C4-2B (cell line): ENCODE data around the gene LACTB.

ENCODE experiments used
- ZFX ChIP-seq: fragments of 450-650 bp; IDR thresholded peaks from 2 replicates; pipeline ENCODE4 v1.6.1; 2017
- TF ChIP-seq, protein P1 (sequence below): fragments of 450-650 bp; conservative IDR thresholded peaks from 2 replicates; pipeline ENCODE4 v1.5.1; 2017; ENCODE audit warnings: mild to moderate bottlenecking

DNA sequence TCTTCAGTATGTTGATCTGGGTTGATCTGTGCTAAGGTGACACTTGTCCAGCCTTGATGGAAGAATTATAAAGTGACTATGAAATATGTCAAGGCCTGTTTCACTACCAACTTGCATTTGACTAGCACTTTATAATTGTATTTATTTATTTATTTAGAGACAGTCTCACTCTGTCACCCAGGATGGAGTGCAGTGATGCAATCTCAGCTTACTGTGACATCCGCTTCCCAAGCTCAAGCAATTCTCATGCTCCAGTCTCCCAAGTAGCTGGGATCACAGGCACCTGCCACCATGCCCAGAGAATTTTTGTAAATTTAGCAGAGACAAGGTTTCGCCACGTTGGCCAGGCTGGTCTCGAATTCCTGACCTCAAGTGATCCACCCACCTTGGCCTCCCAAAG is 25.5 kb upstream of the LACTB start:
- TF ChIP-seq, protein P1, sequence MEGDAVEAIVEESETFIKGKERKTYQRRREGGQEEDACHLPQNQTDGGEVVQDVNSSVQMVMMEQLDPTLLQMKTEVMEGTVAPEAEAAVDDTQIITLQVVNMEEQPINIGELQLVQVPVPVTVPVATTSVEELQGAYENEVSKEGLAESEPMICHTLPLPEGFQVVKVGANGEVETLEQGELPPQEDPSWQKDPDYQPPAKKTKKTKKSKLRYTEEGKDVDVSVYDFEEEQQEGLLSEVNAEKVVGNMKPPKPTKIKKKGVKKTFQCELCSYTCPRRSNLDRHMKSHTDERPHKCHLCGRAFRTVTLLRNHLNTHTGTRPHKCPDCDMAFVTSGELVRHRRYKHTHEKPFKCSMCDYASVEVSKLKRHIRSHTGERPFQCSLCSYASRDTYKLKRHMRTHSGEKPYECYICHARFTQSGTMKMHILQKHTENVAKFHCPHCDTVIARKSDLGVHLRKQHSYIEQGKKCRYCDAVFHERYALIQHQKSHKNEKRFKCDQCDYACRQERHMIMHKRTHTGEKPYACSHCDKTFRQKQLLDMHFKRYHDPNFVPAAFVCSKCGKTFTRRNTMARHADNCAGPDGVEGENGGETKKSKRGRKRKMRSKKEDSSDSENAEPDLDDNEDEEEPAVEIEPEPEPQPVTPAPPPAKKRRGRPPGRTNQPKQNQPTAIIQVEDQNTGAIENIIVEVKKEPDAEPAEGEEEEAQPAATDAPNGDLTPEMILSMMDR = no peak
- TF ChIP-seq ZFX = no peak
